CD4-positive, alpha-beta T cell (primary cell): Measurements from ENCODE around the gene IL17REL. TPM values are rescaled to one million over a fixed set of nuclear protein-coding genes. Genes with fewer than 3 reads are reported as not detected.

Source experiments
- ATAC-seq: fragments of 200-7000 bp; cut with Tn5 transposase; one replicate; pipeline ENCODE4 v1.10.0; 2022; ENCODE audit warnings: mild to moderate bottlenecking; ENCODE audit not compliant: poor library complexity
- CTCF ChIA-PET: fragments of 350-600 bp; sonication (Branson Sonifier 250); formaldehyde crosslinking; loops from one replicate; lab custom pipeline; 2021; ENCODE audit warnings: antibody characterized with exemption, inconsistent platforms; lab: Charles Lee
- POLR2A ChIA-PET: fragments of 350-600 bp; sonication (Branson Sonifier 250); formaldehyde crosslinking; loops from one replicate; lab custom pipeline; 2021; ENCODE audit warnings: antibody characterized with exemption, inconsistent platforms; lab: Charles Lee
- DNase-seq, 14 experiments: peaks; one replicate each; pipeline ENCODE4 v3.0.0-alpha.2; 2013 to 2020; ENCODE audit warnings: mixed read lengths in 2 of 14
- H3K27ac ChIP-seq, 2 donors: one replicate each; pipeline versions ENCODE4 v1.5.1 to v1.7.0; 2013; ENCODE audit warnings: low read length in 2 of 2, low read depth in 1 of 2, mild to moderate bottlenecking in 1 of 2
- H3K27me3 ChIP-seq, 2 experiments: 1 replicate in 1 of 2; 2 replicates in 1 of 2; pipeline versions ENCODE4 v1.6.1 to v1.7.0; 2013; ENCODE audit warnings: low read length in 2 of 2, control low read depth in 1 of 2, mild to moderate bottlenecking in 1 of 2, moderate library complexity in 1 of 2; ENCODE audit not compliant: insufficient read depth in 2 of 2, control insufficient read depth in 1 of 2
- H3K36me3 ChIP-seq: one replicate; pipeline ENCODE4 v1.6.1; 2013; ENCODE audit warnings: low read length, control low read depth; ENCODE audit not compliant: insufficient read depth
- H3K4me1 ChIP-seq: one replicate; pipeline ENCODE4 v1.6.1; 2013; ENCODE audit warnings: low read length, control low read depth; ENCODE audit not compliant: insufficient read depth
- H3K4me3 ChIP-seq: one replicate; pipeline ENCODE4 v1.5.1; 2013; ENCODE audit warnings: mild to moderate bottlenecking, low read length, moderate library complexity
- H3K9me3 ChIP-seq, 2 experiments: 1 replicate in 1 of 2; 2 replicates in 1 of 2; pipeline versions ENCODE4 v1.6.1 to v1.7.0; 2013; ENCODE audit warnings: low read length in 2 of 2, mild to moderate bottlenecking in 2 of 2, control low read depth in 1 of 2, moderate library complexity in 1 of 2; ENCODE audit not compliant: control insufficient read depth in 1 of 2, insufficient read depth in 1 of 2
- H3K27ac Mint-ChIP-seq: one replicate; pipeline ENCODE4 v1.8.0; 2020; ENCODE audit warnings: mixed read lengths
- H3K27me3 Mint-ChIP-seq: one replicate; pipeline ENCODE4 v1.8.0; 2021; ENCODE audit warnings: mixed read lengths
- H3K36me3 Mint-ChIP-seq: one replicate; pipeline ENCODE4 v1.8.0; 2021; ENCODE audit warnings: low read depth, mixed read lengths
- H3K4me1 Mint-ChIP-seq: one replicate; pipeline ENCODE4 v1.8.0; 2021; ENCODE audit warnings: low read depth, mixed read lengths
- H3K4me3 Mint-ChIP-seq: one replicate; pipeline ENCODE4 v1.8.0; 2020; ENCODE audit warnings: mild to moderate bottlenecking, mixed read lengths
- H3K9me3 Mint-ChIP-seq: one replicate; pipeline ENCODE4 v1.8.0; 2020; ENCODE audit warnings: mixed read lengths
- CTCF ChIP-seq: fragments of 200-600 bp; IDR thresholded peaks from one replicate; pipeline ENCODE4 v1.8.0; 2022; ENCODE audit warnings: antibody characterized with exemption, mild to moderate bottlenecking
- intact Hi-C, 2 experiments: fragments of 100-400 bp; cut with DNase I in 1 of 2; cut with micrococcal nuclease in 1 of 2; formaldehyde crosslinking; loops; one replicate each; pipeline versions ENCODE4 v1.15.1 to v1.9.0; 2023 to 2025; cut with DNase I, micrococcal nuclease
- total RNA-seq, 174 experiments: library from RNA in 2 of 174; stranded (reverse) in 2 of 174; gene quantifications; one replicate each; pipeline ENCODE4 v1.2.3 and lab custom pipeline; 2021 to 2026

The IL17REL gene
- total RNA-seq, 2 experiments from 2014 or later, result not detected

GRCh38 chr22:49996518-49997250 is 15.9 kb downstream of the IL17REL start:
- H3K4me1 Mint-ChIP-seq, result peaks cover 15% of the 10 kb centered on the region
- POLR2A ChIA-PET, result interaction anchor here (1.1 kb wide), 1 partner anchor 64 kb away, joined by 3 read pairs; no protein-coding TSS in a partner anchor
- no peak for TF ChIP-seq CTCF
- Histone ChIP-seq H3K4me1 (peaks cover 25% of the 10 kb centered on the region), H3K4me3 (no peak overlapping the region), H3K27ac (no peak overlapping the region), H3K36me3 (no peaks in the 10 kb centered on the region), H3K9me3 (peaks cover 0 to 10% of the 10 kb centered on the region in 2 experiments), H3K27me3 (peaks cover 7 to 11% of the 10 kb centered on the region in 2 experiments)
- DNase-seq, result peak in 1 of 14 experiments; percentile 11
- H3K27me3 Mint-ChIP-seq, result peaks cover 9% of the 10 kb centered on the region
- no peaks in the 10 kb centered on the region for H3K9me3 Mint-ChIP-seq
- CTCF ChIA-PET, result no interaction called here
- no peak for ATAC-seq
- intact Hi-C loops, result no loop called here
- H3K36me3 Mint-ChIP-seq, result no peaks in the 10 kb centered on the region
- H3K27ac Mint-ChIP-seq, result no peak overlapping the region
- H3K4me3 Mint-ChIP-seq, result no peak overlapping the region

DNA sequence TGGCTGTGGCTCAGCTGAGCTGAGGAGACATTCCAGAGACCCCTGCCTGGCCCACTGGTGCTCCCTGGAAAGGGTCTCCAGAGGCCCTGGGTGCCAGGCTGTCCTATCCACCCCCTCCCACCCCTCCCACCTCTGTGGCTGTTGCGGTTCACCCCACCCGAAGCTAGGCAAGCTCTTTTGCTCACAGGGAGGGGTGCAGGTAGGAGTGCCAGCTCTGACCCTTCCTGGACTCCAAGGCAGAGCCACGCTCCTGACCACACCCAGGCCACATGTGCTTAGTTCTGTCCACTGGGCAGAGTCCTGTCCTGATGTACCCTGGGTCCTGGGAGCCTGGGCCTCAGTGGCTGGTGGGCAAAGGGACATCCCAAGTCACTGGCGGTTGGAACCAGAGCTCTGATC is 16.4 kb downstream of the IL17REL start:
- ChIA-PET POLR2A (interaction anchor here (1.1 kb wide), 1 partner anchor 63 kb away, joined by 3 read pairs; no protein-coding TSS in a partner anchor), CTCF (no interaction called here)
- intact Hi-C loops, result no loop called here
- no peak overlapping the region for H3K4me3 ChIP-seq
- DNase-seq (no peak), ATAC-seq (no peak)
- Mint-ChIP-seq H3K27ac (no peak overlapping the region), H3K36me3 (no peaks in the 10 kb centered on the region), H3K4me1 (peaks cover 15% of the 10 kb centered on the region), H3K9me3 (peaks cover under 1% of the 10 kb centered on the region), H3K4me3 (no peak overlapping the region), H3K27me3 (peaks cover 9% of the 10 kb centered on the region)
- H3K36me3 ChIP-seq, result no peaks in the 10 kb centered on the region
- peaks cover 7 to 11% of the 10 kb centered on the region in 2 experiments for H3K27me3 ChIP-seq
- H3K4me1 ChIP-seq, result peaks cover 25% of the 10 kb centered on the region
- TF ChIP-seq CTCF, result no peak
- H3K27ac ChIP-seq, result no peak overlapping the region
- H3K9me3 ChIP-seq, result peaks cover 0 to 10% of the 10 kb centered on the region in 2 experiments

GRCh38 chr22:49995361-49996118 is 17.0 kb downstream of the IL17REL start:
- CTCF ChIA-PET, result no interaction called here
- H3K27ac Mint-ChIP-seq, result no peak overlapping the region

More at GRCh38 chr22:49995361-49996118, 17.0 kb downstream of the IL17REL start:
- peaks cover 7 to 9% of the 10 kb centered on the region in 2 experiments for H3K27me3 ChIP-seq
- ATAC-seq, result no peak
- Mint-ChIP-seq H3K9me3 (peaks cover 3% of the 10 kb centered on the region), H3K27me3 (peaks cover 9% of the 10 kb centered on the region), H3K4me3 (no peak overlapping the region), H3K4me1 (peaks cover 15% of the 10 kb centered on the region), H3K36me3 (no peaks in the 10 kb centered on the region)
- H3K36me3 ChIP-seq, result no peaks in the 10 kb centered on the region
- POLR2A ChIA-PET, result interaction anchor here (1.2 kb wide), 1 partner anchor 35 kb away, joined by 3 read pairs; the partner anchor contains the start of gene PIM3
- H3K4me3 ChIP-seq, result no peak overlapping the region
- peaks cover 25% of the 10 kb centered on the region for H3K4me1 ChIP-seq
- H3K27ac ChIP-seq, result no peak overlapping the region
- intact Hi-C loops, result no loop called here
- TF ChIP-seq CTCF, result no peak
- peaks cover 0 to 15% of the 10 kb centered on the region in 2 experiments for H3K9me3 ChIP-seq
- DNase-seq, result peak in 1 of 14 experiments; percentile 14
